Activated naive CD4-positive, alpha-beta T cell treated with anti-CD3 and anti-CD28 coated beads for 36 hours (primary cell): ENCODE results near the gene ARL2BP. TPM values are rescaled to one million over a fixed set of nuclear protein-coding genes. Genes with fewer than 3 reads are reported as not detected.
A peak's percentile ranks its signal among the peaks of the same experiment; 100 is the strongest.
"Not testable (repeated sequence)": the region's sequence is repeated elsewhere in the genome, so short reads cannot be mapped to it uniquely, and the experiment has no call there.

ENCODE experiments used
- CTCF ChIA-PET: fragments of 350-600 bp; sonication (Branson Sonifier 250); formaldehyde crosslinking; loops from one replicate; lab custom pipeline; 2021; ENCODE audit warnings: antibody characterized with exemption; lab: Charles Lee
- DNase-seq: peaks from one replicate; pipeline ENCODE4 v3.0.0-alpha.2; 2020
- H3K27ac Mint-ChIP-seq: one replicate; pipeline ENCODE4 v1.8.0; 2021; ENCODE audit warnings: mild to moderate bottlenecking, mixed read lengths
- H3K27me3 Mint-ChIP-seq: one replicate; pipeline ENCODE4 v1.8.0; 2021; ENCODE audit warnings: low read depth, mixed read lengths
- H3K36me3 Mint-ChIP-seq: one replicate; pipeline ENCODE4 v1.8.0; 2021; ENCODE audit warnings: low read depth, mixed read lengths
- H3K4me1 Mint-ChIP-seq: one replicate; pipeline ENCODE4 v1.8.0; 2021; ENCODE audit warnings: low read depth, mixed read lengths
- H3K4me3 Mint-ChIP-seq: one replicate; pipeline ENCODE4 v1.8.0; 2021; ENCODE audit warnings: mild to moderate bottlenecking, moderate library complexity, mixed read lengths
- H3K9me3 Mint-ChIP-seq: one replicate; pipeline ENCODE4 v1.8.0; 2021; ENCODE audit warnings: mixed read lengths
- intact Hi-C: fragments of 100-400 bp; cut with micrococcal nuclease; formaldehyde crosslinking; loops from one replicate; pipeline ENCODE4 v1.15.1; 2023
- total RNA-seq, 2 experiments: library from RNA; stranded (reverse); gene quantifications; one replicate each; pipeline ENCODE4 v1.2.3, GENCODE V29; 2021

Gene ARL2BP
- total RNA-seq, 2 experiments from 2014 or later: 11.0 to 11.2 TPM

GRCh38 chr16:57258226-57258909 lies 13.3 kb downstream of the ARL2BP start:
- Mint-ChIP-seq H3K4me3 (no peak overlapping the region), H3K27me3 (no peaks in the 10 kb centered on the region), H3K9me3 (no peaks in the 10 kb centered on the region), H3K4me1 (peaks cover 20% of the 10 kb centered on the region), H3K27ac (no peak overlapping the region), H3K36me3 (peaks cover 2% of the 10 kb centered on the region)
- CTCF ChIA-PET: no interaction called here
- intact Hi-C loops: no loop called here
- no peak for DNase-seq

- Mint-ChIP-seq H3K27ac (no peak overlapping the region), H3K4me3 (no peak overlapping the region), H3K4me1 (peaks cover 20% of the 10 kb centered on the region), H3K27me3 (no peaks in the 10 kb centered on the region), H3K36me3 (peaks cover 2% of the 10 kb centered on the region), H3K9me3 (no peaks in the 10 kb centered on the region)
- CTCF ChIA-PET: interaction anchor here (0.7 kb wide), 2 partner anchors 8 to 130 kb away, joined by 3 to 6 read pairs; no protein-coding TSS in a partner anchor
- intact Hi-C loops: no loop called here
- DNase-seq: no peak
Measured at GRCh38 chr16:57258910-57259475, 13.9 kb downstream of the ARL2BP start.

DNA sequence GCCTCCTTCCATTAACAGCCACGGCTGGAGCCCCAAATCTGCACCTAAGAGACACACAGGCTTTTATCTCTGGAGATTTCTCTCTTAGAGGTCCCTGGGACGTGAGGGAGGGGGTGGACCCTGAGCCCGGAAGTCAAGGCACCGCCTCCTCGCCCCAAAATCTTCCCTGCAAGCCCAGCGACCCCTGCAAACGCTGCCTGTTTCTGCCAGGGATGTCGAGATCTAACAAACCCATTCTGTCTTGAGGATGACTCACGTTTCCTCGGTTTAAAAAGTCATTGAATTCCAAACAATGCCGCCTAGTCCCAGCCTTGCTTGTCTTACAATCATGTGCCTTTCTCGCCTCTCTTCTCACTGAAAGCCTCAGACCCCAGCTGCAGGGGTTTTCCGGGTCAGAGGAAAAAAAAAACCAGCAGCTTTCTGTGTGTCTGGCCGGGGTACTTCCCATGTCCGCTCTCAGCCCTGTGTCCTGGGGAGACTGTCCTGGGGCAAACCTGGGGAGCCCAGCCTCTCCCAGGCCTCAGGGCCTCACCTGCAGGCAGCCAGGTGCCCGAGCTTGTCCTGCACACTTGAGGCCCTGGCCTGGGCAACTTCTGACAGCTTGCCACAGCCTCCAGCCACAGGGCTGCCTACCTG lies 15.4 kb downstream of the ARL2BP start:
- Mint-ChIP-seq H3K9me3 (no peaks in the 10 kb centered on the region), H3K27me3 (no peaks in the 10 kb centered on the region), H3K4me1 (peaks cover 30% of the 10 kb centered on the region), H3K36me3 (peaks cover 2% of the 10 kb centered on the region), H3K27ac (peak overlapping the region; percentile 79), H3K4me3 (peak overlapping the region; percentile 34)
- intact Hi-C loops: no loop called here
- peak; percentile 57 for DNase-seq
- CTCF ChIA-PET: interaction anchor here (0.5 kb wide), 1 partner anchor 118 kb away, joined by 3 read pairs; no protein-coding TSS in a partner anchor

DNA sequence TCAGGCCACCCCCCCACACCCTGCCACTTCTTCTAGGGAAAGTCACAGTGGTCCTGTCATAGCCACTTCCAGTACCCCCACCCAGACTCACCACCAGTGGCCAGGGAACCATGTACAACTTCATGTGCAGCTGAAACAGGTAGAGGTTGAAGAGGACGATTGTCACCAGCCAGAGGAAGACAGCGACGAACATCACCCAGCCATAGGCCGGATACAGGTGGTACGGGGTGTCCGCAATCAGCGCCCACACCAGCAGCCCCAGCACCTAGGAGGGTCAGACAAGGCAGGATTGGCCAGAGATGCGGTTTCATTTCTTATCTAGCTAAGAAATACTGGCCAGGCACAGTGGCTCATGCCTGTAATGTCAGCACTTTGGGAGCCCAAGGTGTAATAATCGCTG lies 16.7 kb downstream of the ARL2BP start:
- H3K9me3 Mint-ChIP-seq: no peaks in the 10 kb centered on the region
- H3K27ac Mint-ChIP-seq: no peak overlapping the region
- DNase-seq: peak; percentile 3
- no peaks in the 10 kb centered on the region for H3K36me3 Mint-ChIP-seq
- peaks cover 43% of the 10 kb centered on the region for H3K4me1 Mint-ChIP-seq
- H3K4me3 Mint-ChIP-seq: no peak overlapping the region
- intact Hi-C loops: no loop called here
- H3K27me3 Mint-ChIP-seq: no peaks in the 10 kb centered on the region
- CTCF ChIA-PET: no interaction called here

GRCh38 chr16:57262841-57263540 lies 17.9 kb downstream of the ARL2BP start:
- no peaks in the 10 kb centered on the region for H3K27me3 Mint-ChIP-seq
- H3K27ac Mint-ChIP-seq: no peak overlapping the region
- no peaks in the 10 kb centered on the region for H3K36me3 Mint-ChIP-seq
- no peak overlapping the region for H3K4me3 Mint-ChIP-seq
- intact Hi-C loops: no loop called here
- peaks cover 55% of the 10 kb centered on the region for H3K4me1 Mint-ChIP-seq
- peak; percentile 3 for DNase-seq
- CTCF ChIA-PET: no interaction called here
- no peaks in the 10 kb centered on the region for H3K9me3 Mint-ChIP-seq

GRCh38 chr16:57263541-57264351 lies 18.7 kb downstream of the ARL2BP start:
- Mint-ChIP-seq H3K4me1 (peaks cover 60% of the 10 kb centered on the region), H3K27ac (no peak overlapping the region), H3K9me3 (no peaks in the 10 kb centered on the region), H3K27me3 (no peaks in the 10 kb centered on the region), H3K4me3 (no peak overlapping the region), H3K36me3 (no peaks in the 10 kb centered on the region)
- CTCF ChIA-PET: no interaction called here
- peak; percentile 3 for DNase-seq
- intact Hi-C loops: no loop called here

DNA sequence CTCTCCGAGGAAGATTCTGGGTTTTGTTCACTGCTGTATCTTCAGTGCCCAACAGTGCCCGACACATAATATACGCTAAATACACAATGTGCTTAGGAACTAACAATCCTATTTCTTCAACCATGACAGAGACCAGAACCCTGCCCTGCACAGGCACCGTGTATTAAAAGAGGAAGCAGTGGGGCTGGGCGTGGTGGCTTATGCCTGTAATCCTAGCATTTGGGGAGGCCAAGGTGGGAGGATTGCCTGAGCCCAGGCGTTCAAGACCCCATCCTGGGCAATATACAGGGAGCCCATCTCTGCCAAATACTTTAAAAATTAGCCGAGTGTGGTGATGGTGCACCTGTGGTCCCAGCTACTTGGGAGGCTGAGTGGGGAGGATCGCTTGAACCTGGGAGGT lies 19.3 kb downstream of the ARL2BP start:
- no peaks in the 10 kb centered on the region for H3K36me3 Mint-ChIP-seq
- CTCF ChIA-PET: no interaction called here
- peak; percentile 1 for DNase-seq
- intact Hi-C loops: no loop called here
- no peaks in the 10 kb centered on the region for H3K27me3 Mint-ChIP-seq
- H3K27ac Mint-ChIP-seq: no peak overlapping the region
- no peaks in the 10 kb centered on the region for H3K9me3 Mint-ChIP-seq
- no peak overlapping the region for H3K4me3 Mint-ChIP-seq
- H3K4me1 Mint-ChIP-seq: peaks cover 59% of the 10 kb centered on the region

DNA sequence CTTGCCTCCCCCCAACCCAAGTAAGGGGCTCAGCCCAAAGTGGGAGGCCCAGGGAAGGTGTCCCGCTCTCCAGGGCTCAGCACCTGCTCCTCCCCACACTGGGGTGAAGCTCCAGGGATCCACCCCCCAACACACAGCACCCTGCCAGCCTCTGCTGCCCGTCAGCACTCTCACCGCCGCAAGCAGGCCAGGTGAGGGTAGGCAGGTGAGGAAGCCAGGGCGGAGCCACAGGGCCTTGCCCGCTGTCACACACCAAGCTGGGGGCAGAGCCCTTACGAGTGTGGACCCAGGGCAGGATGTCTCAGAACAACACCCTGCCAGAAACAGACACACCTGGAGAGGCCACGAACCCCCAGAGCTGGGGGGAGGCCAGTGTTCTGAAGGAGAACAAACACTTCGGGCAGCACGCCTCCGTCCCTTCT lies 19.9 kb downstream of the ARL2BP start:
- Mint-ChIP-seq H3K9me3 (no peaks in the 10 kb centered on the region), H3K4me1 (peaks cover 58% of the 10 kb centered on the region), H3K27me3 (no peaks in the 10 kb centered on the region), H3K27ac (no peak overlapping the region), H3K4me3 (no peak overlapping the region), H3K36me3 (no peaks in the 10 kb centered on the region)
- intact Hi-C loops: no loop called here
- CTCF ChIA-PET: interaction anchor here (1.4 kb wide), 1 partner anchor 154 kb away, joined by 3 read pairs; no protein-coding TSS in a partner anchor
- DNase-seq: no peak

- H3K4me3 Mint-ChIP-seq: no peak overlapping the region
- CTCF ChIA-PET: interaction anchor here (1.4 kb wide), 1 partner anchor 153 kb away, joined by 3 read pairs; no protein-coding TSS in a partner anchor
- no peak for DNase-seq
- H3K36me3 Mint-ChIP-seq: no peaks in the 10 kb centered on the region
- H3K27me3 Mint-ChIP-seq: no peaks in the 10 kb centered on the region
- H3K27ac Mint-ChIP-seq: peak overlapping the region; percentile 73
- H3K9me3 Mint-ChIP-seq: no peaks in the 10 kb centered on the region
- intact Hi-C loops: loop anchor here (1.0 kb wide), 2 partner anchors 11 to 21 kb away; partner anchors contain the start of gene ARL2BP
- peaks cover 49% of the 10 kb centered on the region for H3K4me1 Mint-ChIP-seq
Measured at GRCh38 chr16:57265850-57266530, 20.9 kb downstream of the ARL2BP start.

DNA sequence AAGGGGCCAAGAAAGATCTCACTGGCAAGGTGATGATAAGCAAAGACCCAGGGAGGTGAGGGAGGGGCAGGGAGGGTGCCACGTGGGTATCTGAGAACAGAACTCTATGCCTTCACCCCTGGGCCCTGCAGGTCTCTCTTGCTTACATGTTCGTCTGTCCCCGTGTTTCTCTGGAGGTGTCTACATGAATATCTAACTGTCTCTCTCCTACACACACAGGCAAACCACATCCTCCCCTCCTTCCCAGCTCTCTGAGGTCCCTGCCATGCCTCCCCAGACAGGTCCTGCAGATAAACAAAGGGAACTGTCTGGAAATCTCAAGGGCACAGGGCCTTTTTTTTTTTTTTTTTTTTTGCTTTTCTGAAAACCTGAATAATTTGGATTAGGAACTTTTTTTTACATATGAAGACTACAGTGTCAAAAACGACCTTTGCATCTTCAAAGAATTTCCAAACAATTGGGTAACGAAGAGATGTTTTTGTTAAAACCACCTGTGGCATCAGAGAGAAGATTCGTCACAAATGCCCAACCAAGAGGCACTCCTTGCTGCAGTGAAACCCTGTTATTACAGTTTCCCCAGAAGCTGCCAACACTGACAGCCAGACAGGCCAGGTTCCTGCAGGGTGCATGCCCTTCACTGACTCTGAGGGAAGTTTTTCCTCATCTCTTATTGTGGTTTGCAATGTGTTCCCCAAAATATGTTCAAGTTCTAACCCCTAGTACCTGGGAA lies 21.6 kb downstream of the ARL2BP start:
- peaks cover 49% of the 10 kb centered on the region for H3K4me1 Mint-ChIP-seq
- H3K4me3 Mint-ChIP-seq: no peak overlapping the region
- no peaks in the 10 kb centered on the region for H3K27me3 Mint-ChIP-seq
- peak overlapping the region; percentile 73 for H3K27ac Mint-ChIP-seq
- no peaks in the 10 kb centered on the region for H3K36me3 Mint-ChIP-seq
- no peaks in the 10 kb centered on the region for H3K9me3 Mint-ChIP-seq
- intact Hi-C loops: loop anchor here (1.0 kb wide), 2 partner anchors 11 to 21 kb away; partner anchors contain the start of gene ARL2BP
- CTCF ChIA-PET: no interaction called here
- DNase-seq: peak; percentile 64

- H3K36me3 Mint-ChIP-seq, intact Hi-C loops, H3K27me3 Mint-ChIP-seq, H3K9me3 Mint-ChIP-seq, H3K4me3 Mint-ChIP-seq, DNase-seq: not testable (repeated sequence)
- CTCF ChIA-PET: interaction anchor here (1.8 kb wide), 1 partner anchor 150 kb away, joined by 4 read pairs; no protein-coding TSS in a partner anchor
- Mint-ChIP-seq H3K27ac (peak overlapping the region; percentile 46), H3K4me1 (peaks cover 49% of the 10 kb centered on the region)
Measured at GRCh38 chr16:57267343-57267742, 22.3 kb downstream of the ARL2BP start.
